GM18907 (cell line): Measurements from ENCODE around the gene ZBTB44.
"Not testable (repeated sequence)": the region's sequence is repeated elsewhere in the genome, so short reads cannot be mapped to it uniquely, and the experiment has no call there.

Source experiments
- ATAC-seq: cut with Tn5 transposase; IDR thresholded peaks from one replicate; pipeline ENCODE4 v1.9.1; 2021; ENCODE audit warnings: mild to moderate bottlenecking, moderate library complexity; ENCODE audit not compliant: unreplicated experiment

Gene ZBTB44

GRCh38 chr11:130251763-130252162, 63.0 kb downstream of the ZBTB44 start:
- ATAC-seq, result not testable (repeated sequence)

- ATAC-seq, result not testable (repeated sequence)
These were observed 64.8 kb downstream of the ZBTB44 start for GRCh38 chr11:130249929-130250328.

GRCh38 chr11:130249371-130249770, 65.3 kb downstream of the ZBTB44 start:
- ATAC-seq, result no peak

- ATAC-seq, result no peak
These were observed 67.4 kb downstream of the ZBTB44 start for GRCh38 chr11:130247319-130247718.

GRCh38 chr11:130246738-130247137, 68.0 kb downstream of the ZBTB44 start:
- ATAC-seq, result no peak

GRCh38 chr11:130246270-130246669, 68.4 kb downstream of the ZBTB44 start:
- ATAC-seq, result no peak

GRCh38 chr11:130245375-130245774, 69.3 kb downstream of the ZBTB44 start:
- ATAC-seq, result not testable (repeated sequence)

- ATAC-seq, result no peak
These were observed 69.9 kb downstream of the ZBTB44 start for GRCh38 chr11:130244848-130245247.

- peak; percentile 76 for ATAC-seq
These were observed 70.9 kb downstream of the ZBTB44 start for GRCh38 chr11:130243816-130244215.

- ATAC-seq, result no peak
These were observed 73.0 kb downstream of the ZBTB44 start for GRCh38 chr11:130241713-130242112.

- no peak for ATAC-seq
These were observed 77.3 kb downstream of the ZBTB44 start for GRCh38 chr11:130237282-130238006.

GRCh38 chr11:130234315-130234714, 80.4 kb downstream of the ZBTB44 start:
- ATAC-seq, result no peak

GRCh38 chr11:130233888-130234287, 80.8 kb downstream of the ZBTB44 start:
- ATAC-seq, result not testable (repeated sequence)

- not testable (repeated sequence) for ATAC-seq
These were observed 81.2 kb downstream of the ZBTB44 start for GRCh38 chr11:130233486-130233885.

GRCh38 chr11:130227373-130227772, 87.3 kb downstream of the ZBTB44 start:
- ATAC-seq, result no peak

- no peak for ATAC-seq
These were observed 91.3 kb downstream of the ZBTB44 start for GRCh38 chr11:130223291-130223971.

GRCh38 chr11:130220311-130221035, 94.2 kb downstream of the ZBTB44 start:
- ATAC-seq, result no peak

- no peak for ATAC-seq
These were observed 95.6 kb downstream of the ZBTB44 start for GRCh38 chr11:130219148-130219547.

- no peak for ATAC-seq
These were observed 96.1 kb downstream of the ZBTB44 start for GRCh38 chr11:130218501-130219070.

GRCh38 chr11:130217133-130218031, 97.3 kb downstream of the ZBTB44 start:
- ATAC-seq, result no peak
